Frontal cortex (tissue), 4 donors: ENCODE measurements around the gene LMF2. TPM values are rescaled to one million over a fixed set of nuclear protein-coding genes. Genes with fewer than 3 reads are reported as not detected.

Source experiments
- DNase-seq, 2 donors: peaks; one replicate each; pipeline ENCODE4 v3.0.0; 2012; ENCODE audit warnings: low spot score in 2 of 2
- FAIRE-seq: peaks from 2 replicates; lab custom pipeline; 2012; peaks lifted over from hg19 to GRCh38; lab: Jason Lieb, UNC
- total RNA-seq: library from RNA; depleted of rRNA; stranded (reverse); fragments of >200 nt; gene quantifications from one replicate; pipeline ENCODE4 v1.2.3, GENCODE V29; 2014
- donor health status: control.
- donor health status: control.
- donor health status: control.

LMF2 gene
- total RNA-seq, 1 donor from 2014 or later = 11.8 TPM

DNA sequence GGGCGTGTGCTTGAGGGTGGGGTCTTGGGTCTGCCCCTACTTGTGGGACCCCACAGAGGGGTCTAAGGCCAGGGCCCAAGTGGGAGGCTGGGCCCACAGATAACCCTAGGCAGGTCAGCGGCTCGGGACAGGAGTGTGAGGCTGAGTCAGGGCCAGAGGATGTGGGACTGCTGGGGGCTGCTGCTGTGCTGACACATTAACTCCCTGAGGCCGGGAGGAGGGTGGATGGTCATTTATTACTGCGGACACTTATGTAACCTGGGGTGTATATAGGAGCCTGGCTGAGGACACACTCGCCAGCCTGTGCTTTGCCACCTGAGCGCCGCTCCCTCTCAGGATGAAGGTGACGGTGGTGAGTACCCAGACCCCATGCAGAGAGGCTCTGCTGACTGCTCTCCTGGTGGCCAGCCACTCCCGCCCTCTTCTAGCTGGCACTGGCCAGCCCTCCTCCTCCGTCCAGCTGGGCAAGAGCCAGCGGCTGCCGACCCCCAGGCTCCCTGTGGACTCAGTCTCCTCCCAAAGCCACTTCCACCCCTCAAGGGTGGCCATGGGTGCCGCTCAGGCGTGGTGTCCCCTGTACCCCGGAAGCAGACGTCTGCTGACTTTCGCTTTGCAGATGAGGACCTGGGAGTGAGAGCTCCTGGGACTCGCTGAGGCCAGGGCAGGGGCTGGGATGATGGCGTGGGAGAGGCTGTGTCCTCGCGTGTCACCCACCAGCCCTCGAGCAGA is 20.8 kb downstream of the LMF2 start, which contains the start of gene MIOX:
MIOX (plus strand) TSS at position 299 of the 729 bp plus-strand sequence; CDS start at position 338, 39 bp downstream.
- FAIRE-seq (no peak), DNase-seq (no peak)

DNA sequence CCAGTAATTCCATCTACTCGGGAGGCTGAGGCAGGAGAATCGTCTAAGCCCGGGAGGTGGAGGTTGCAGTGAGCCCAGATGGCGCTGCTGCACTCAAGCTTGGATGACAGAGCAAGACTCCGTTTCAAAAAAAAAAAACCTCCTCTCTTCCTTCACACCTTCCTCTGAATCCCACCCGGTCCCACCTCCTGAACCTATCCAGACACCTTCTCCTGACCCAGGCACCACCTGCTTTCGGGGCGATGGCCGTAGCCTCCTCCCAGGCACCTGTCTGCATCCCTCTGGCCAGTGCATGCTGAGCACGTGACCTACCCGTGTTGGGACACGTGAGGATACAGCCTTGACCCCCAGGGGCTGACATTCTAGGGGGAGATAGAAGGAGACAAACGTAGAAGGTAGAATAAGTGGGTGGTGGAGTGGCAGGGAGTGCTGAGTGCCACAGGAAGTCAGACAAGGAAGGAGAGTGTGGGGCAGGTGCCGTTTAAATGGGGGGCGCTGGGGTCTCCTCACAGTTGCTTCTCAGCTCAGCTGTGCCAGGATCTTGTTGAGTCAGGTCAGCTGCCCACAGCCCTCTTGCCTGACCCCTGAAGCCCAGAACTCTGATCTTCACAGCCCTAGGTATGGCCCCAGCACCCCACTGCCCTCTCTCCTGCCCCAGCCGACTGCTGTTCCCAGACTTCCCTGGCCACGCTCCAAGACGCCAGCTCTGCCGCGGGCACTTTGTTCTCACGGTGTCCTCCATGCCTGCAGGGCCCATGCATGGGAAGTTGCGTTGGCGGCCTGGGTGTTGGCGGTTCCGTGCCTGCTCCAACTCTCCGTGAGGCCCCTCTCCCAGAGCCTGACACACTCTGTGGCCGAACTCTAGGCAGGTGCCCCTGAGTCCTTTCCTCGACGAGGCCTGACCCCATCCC is 22.0 kb downstream of the LMF2 start:
- DNase-seq (no peak), FAIRE-seq (no peak)

DNA sequence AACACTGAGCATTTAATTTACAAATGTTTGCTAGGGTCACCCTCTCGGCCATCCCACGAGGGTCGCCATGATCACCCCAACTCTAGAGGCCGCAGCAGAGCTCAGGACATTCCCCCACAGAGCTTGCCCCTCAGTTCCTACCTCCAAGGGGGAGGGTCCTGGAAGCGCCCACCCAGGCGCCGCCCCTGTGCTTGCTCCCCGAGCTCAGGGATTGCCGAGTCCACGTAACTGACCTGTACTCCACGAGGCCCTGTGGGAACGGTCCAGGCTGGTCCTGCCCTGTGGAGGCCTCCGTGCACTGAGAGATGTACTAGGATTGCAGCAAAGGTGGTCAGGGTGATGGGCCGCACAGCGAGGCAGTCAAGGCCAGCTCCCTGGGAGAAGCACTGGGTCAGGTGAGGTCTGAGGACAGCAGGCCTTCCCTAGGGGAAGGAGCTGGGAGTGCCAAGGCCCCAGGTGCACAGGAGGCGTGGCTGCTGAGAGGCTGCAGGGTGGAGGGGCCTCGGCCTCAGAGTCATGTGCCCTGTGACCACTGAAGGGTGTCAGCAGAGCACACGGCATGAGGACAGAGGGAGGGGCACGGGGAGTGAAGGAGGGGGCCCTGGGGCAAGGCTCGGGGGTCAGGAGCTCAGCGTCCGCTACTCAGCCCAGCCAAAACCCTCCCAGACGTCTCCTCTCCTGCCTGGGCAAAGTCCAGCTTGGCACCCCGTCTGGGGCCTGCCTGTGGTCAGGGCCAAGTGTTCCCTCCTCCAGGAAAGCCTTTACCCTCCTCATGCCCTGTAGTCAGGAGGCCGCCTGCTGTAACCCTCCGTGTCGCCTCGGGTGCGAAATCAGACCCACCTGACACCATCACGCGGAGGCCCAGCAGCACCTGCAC is 23.3 kb downstream of the LMF2 start:
- no peak for FAIRE-seq
- DNase-seq = no peak

DNA sequence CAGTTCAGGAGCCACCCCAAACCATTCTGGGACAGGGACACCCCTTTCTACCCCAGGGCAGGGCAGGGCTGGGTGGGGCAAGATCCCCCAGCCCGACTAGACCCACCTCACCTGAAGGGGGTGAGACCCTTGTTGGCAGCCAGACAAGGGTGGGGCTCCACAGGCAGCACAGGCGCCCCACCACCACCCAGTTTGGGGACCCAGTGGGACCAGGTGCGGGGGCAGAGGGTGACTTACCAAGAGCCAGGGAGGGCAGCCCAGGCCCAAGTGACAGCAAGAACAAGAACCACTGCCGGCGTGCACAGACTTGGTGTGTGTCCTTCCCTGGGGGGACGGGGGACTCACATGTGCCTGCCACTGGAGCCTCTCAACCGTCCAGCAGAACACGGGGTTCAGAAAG is 23.9 kb downstream of the LMF2 start:
- FAIRE-seq (no peak), DNase-seq (no peak)

DNA sequence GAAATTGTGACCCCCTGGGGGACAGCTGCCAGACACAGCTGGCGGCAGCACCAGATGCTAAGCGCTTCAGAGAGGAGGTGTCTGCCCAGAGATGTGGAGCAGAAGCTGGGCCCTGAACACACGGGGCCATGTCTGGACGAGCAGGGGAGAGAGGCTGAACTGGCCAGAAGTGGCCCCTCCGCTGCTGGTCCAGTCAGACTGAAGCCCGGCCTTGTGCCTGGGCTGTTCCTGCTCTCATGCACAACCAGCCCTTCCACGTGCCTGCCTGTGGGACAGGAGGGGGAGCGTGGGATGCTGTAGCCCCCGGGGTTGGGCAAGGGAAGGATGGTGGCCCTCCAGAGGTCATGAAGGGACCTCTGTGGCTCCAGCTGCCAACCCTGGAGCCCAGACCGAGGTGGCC is 24.4 kb downstream of the LMF2 start:
- DNase-seq = no peak

DNA sequence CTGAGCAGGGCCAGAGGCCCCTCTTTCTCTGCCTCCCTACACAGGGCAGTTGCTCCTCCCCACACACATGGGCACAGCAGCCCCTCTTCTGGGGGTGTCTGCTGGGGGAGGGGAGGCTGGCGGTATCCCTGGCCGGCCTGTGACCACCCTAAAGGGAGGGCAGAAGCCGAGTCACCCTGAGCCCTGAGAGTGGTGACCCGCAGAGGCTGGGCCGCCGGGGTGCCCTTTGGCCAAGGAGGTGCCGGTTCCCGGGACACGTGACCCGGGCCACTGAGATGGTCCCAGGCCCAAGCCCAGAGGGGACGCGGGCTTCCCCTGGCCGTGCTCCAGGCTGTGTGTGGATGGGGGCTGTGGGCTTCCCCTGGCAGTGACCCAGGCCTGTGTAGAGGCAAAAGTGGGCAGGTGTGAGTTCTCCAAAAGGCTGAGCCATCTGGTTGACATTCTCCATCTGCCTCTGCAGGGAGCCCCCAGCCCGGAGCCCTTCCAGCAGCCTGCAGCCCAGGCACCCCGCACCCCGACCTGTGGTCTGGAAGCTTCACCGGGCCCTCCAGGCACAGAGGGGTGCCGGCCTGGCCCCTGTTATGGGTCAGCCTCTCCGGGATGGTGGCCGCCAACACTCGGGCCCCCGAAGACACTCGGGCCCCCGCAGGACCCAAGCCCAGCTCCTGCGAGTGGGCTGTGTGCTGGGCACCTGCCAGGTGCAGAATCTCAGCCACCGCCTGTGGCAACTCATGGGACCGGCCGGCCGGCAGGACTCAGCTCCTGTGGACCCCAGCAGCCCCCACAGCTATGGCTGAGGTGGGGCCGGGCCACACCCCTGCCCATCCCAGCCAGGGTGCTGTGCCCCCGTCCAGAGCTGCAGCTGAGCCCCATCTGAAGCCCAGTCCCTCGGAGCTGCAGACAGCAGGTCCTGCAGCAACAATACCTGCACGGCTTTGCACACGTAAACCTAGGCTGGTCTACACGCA is 25.1 kb downstream of the LMF2 start:
- FAIRE-seq = no peak
- DNase-seq = no peak

More for the DNA sequence above, 24.4 kb downstream of the LMF2 start:
- FAIRE-seq = no peak

DNA sequence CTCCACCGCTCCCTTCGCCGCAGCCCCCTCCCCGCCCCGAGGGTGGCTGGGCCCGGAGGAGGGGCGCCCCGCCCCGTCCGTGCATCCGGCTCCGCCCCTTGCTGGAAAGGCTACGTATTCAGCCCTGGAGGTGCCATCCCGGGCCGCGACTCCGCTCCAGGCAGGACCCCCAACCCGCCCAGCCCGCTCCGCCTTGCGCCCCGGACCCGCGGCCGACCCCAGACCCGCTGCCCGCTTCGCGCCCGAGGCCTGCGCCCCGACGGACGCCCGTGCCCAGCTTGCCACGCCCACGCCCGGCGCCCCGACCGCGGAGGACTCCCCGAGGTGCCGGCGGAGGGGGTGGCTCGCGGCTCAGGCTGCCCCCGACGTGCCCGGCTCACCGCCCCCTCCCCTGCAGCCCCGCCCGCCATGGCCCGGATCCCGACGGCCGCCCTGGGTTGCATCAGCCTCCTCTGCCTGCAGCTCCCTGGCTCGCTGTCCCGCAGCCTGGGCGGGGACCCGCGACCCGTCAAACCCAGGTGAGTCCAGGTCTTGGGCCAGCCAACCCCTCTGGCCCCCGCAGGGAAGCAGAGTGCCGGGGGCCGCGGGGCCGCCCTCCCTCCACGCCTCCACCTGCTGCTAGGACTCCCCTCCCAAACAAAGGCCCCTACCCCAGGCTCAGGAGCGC is 25.9 kb downstream of the LMF2 start, which contains the start of gene ADM2:
ADM2 (plus strand) TSS at position 104 of the 667 bp plus-strand sequence; CDS start at position 409, 305 bp downstream.
- DNase-seq (peak in 1 of 2 donors; percentile 64), FAIRE-seq (no peak)

DNA sequence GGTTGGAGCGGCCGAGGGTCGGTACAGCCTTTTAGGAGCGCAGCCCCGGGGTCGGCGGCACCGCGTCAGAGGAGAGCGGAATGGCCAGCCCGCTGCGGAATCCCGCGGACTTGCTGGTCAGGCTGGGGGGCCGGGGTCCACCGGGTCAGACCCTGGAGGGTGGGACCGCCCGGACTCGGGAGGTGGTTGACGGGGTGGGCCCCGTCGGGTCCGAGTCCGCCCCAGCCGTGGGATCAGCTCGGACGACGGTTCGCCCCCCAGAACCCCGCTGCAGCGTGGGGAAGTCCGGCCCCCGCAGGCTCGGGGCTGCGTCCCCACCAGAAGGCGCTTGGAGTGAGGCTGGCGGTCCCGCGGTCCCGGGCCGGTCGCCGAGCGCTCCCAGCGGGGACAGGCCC is 26.5 kb downstream of the LMF2 start:
- FAIRE-seq (no peak), DNase-seq (no peak)

DNA sequence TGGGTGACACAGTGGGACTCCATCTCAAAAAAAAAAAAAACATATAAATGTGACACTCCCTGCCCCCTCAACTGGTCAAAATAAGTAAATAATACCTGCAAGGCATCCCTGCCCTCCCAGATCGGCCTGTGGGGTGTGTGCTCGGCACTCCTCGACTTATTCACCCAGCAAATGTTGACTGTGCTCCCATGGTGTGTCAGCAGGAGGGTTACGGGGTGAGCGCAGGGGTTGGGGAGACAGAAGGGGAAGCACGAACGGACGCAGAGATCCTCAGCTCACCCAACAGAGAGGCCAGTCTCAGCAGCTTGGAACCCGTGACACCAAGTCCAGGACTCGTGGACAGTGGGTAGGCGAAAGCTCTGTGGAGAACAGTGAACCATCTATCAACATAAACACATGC is 27.8 kb downstream of the LMF2 start:
- no peak for DNase-seq
- FAIRE-seq = no peak

DNA sequence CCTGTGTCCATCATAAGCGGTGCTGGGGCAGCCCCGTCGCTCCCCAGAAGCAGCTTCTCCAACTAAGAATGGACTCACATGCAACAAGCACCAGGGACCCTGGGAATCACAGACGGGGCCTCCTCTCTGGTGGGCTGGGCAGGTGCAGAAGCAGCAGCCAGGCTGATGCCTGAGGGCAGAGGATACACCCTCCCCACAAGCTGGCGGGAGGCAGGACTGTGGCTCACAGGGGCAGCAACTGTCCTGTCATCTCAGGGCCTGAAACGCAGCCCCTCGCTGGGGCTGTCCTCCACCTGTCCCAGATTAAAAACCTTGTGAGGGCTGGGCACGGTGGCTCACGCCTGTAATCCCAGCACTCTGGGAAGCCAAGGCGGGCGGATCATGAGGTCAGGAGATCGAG is 29.6 kb downstream of the LMF2 start:
- FAIRE-seq (no peak), DNase-seq (no peak)

DNA sequence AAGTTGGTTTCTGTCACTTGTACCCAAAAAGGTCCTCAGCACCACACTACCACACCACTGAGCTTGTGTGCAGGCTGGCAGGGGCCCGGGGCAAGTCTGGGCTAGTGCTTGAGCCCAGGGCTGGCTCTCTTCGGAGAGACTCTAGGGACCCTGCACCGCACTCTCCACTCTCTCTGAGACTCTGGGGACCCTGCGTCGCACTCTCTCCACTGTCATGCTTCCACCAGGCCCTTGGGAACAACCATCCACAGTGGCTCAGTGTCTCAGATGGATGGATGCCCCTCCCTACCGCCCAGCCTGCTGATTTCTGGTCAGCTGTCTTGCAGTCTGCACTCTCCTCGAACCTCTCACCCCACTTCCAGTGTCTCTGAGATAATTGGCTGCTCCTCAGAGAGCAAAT is 30.6 kb downstream of the LMF2 start:
- DNase-seq (no peak), FAIRE-seq (no peak)

DNA sequence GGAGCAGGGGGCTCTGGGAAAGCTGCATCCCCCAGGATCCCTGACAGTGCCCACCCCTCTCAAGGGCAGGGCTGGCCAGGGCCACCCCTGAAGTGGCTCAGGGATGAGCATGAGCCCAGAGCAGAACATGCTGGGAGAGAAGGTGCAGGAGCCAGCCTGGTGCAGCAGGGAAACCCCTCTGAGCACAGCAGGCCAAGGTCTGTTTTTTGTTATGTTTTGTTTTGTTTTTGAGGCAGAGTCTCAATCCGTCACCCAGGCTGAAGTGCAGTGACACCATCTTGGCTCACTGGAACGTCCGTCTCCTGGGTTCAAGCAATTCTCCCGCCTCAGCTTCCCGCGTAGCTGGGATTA is 31.9 kb downstream of the LMF2 start:
- no peak for DNase-seq
- FAIRE-seq = no peak

DNA sequence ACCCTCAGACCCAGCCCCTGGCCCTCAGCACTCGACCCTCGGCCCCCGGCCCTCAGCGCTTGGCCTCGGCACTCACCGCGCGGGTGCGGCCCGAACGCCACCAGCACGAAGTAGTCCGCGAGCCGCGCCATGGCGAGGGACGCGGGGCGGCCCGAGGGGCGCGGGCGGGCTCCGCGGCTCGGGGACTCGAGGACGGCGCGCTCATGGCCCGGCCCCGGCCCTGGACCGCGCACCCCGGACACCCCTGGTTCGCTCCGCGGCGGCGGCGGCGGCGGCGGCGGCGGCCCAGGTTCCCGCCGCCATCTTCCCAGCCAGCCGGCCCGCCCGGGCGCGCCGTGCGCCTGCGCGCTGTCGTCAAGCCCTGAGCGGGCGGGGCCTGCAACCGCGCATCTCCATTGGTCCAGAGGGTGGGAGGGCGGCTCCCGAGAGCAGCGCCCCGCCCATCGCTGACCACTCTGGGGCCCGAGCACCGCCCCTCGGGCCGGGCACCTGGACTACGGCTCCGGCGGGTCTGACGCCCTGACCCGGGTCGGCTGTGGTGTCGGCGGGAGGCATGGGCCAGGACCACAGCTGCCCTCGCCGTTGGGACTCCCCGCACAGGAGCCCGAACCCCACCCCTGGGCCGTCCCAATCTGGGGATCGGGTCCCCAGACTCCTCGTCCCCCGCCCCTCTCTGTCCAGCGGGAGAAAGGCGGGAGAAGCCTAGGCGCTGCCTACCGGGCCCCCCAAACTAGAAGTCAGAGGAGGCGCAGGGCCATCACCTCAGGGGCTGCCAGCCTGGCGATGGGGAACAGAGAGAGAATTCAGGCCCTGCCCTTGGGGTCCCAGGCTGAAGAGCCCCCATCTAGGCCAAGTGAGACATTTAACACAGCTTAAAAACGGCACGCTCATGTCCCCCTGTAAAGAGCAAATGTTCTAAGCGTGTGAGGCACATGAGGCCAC is 32.5 kb downstream of the LMF2 start, which contains the start of gene SBF1:
SBF1 (minus strand) TSS at position 326 of the 942 bp plus-strand sequence; CDS start at position 131, 195 bp downstream.
- DNase-seq (peak; percentile 100), FAIRE-seq (no peak)

DNA sequence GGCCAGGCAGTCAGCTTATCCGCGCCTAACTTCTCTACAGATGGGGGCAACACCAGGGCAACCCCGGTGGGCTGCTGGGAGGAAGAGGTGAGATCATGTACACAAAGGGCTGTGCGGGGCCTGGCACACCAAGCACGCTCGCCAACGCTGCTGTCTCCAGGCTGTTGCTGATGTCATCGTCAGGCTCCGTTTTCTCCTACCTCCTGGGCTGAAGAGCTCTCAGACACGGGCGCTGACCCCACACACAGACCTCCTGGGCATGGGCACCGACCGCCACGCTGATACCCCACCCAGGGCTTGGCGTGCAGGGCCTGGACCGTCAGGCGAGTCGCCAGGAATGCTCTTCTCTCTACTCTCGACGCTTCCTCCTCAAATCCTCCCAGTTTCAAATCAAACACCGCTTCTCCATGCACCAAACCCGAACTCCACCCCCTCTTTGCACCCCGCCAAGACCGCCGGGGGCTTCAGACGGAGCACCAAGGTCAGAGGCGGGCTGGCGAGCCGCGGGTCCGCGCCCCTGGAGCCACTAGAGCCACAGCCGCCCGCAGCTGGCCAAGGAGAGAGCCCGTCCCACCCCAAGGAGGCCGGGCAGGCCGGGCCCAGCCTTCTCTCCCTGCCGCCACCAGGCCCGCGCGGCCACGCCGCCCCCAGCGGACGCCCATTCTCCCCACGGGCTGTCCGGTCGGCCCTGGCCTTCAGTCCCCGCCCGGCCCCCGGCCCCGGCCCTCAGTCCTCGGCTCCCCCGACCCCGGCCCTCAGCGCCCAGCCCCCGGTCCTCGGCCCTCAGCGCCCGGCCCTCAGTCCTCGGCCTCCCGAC is 33.4 kb downstream of the LMF2 start:
- DNase-seq (peak in 1 of 2 donors; percentile 68), FAIRE-seq (no peak)

DNA sequence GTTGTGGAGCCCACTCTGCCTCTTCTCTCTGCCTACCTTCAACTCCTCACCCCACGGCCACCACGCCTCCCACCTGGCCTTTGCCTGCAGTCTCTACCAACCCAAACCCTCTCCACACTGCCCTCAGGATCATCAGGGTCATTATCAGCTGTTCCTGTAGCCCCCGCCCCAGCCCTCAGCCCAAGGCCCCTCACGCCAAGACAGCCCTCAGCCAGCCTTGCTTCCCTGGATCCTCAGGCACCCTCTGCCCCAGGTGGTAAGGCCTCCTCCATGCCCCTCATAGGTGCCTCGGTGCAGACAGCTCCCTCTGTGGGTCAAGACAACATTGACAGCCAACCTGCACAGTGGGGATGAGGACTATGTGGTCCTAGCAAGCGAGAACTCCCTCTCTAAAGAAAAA is 34.4 kb downstream of the LMF2 start:
- DNase-seq = no peak
- FAIRE-seq = no peak

DNA sequence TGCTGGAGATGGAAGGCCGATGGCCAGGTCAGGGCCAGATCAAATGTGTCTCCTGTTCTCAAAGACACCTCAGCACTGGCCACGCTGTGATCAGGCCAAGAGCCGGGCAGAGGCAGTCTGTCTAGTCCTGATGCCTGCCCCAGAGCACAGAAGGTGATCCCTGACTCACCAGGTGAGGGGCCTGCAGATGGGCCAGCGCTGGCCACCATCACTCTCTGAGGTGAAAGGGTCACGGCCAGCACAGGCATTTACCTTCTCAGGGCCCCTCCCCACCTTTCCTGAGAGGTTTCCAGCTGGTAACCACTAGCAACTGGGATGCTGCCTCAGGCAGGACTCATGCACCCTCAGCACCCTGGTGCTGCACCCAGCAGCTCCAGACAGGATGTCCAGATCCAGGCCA is 35.5 kb downstream of the LMF2 start:
- FAIRE-seq = no peak
- no peak for DNase-seq
